Adrenal gland (tissue), 5 donors: ENCODE measurements around the gene OAS2.

Source experiments
- CTCF ChIP-seq, 6 experiments: fragments of 450-650 bp in 4 of 6; fragments of 200-600 bp in 2 of 6; sonication (generic) in 1 of 6; IDR thresholded peaks; 1 replicate in 5 of 6; 2 replicates in 1 of 6; pipeline versions ENCODE4 v1.5.1 to v1.8.0; 2016 to 2021; ENCODE audit warnings: antibody characterized with exemption in 6 of 6, mild to moderate bottlenecking in 2 of 6, moderate library complexity in 1 of 6
- POLR2A ChIP-seq, 2 donors: fragments of 450-650 bp; IDR thresholded peaks; one replicate each; pipeline ENCODE4 v1.6.1; 2017; ENCODE audit warnings: antibody characterized with exemption in 2 of 2, mild to moderate bottlenecking in 2 of 2, moderate library complexity in 1 of 2
- donor health status: DM: no; HTN: no; CAD: no.

- TF ChIP-seq CTCF (IDR thresholded peaks at IDR 0.05) (no peak), POLR2A (IDR thresholded peaks at IDR 0.05) (no peak)
Observed at GRCh38 chr12:112936264-112936663, 42.1 kb upstream of the OAS2 start.
